SU-DHL-6 (cell line): ENCODE measurements around the gene TXNRD2.

Source experiments
- EZH2phosphoT487 ChIP-seq: fragments of 200-600 bp; sonication (generic), shearing (Covaris generic); conservative IDR thresholded peaks from 2 replicates; pipeline ENCODE4 v1.6.1; 2018; ENCODE audit warnings: mild to moderate bottlenecking, antibody characterized with exemption, low read length, moderate library complexity, mixed read lengths
- TF ChIP-seq, protein P1 (sequence below): fragments of 200-600 bp; sonication (generic); IDR thresholded peaks from one replicate; pipeline ENCODE4 v1.5.1; 2017; ENCODE audit warnings: antibody characterized with exemption, mild to moderate bottlenecking, low read length, moderate library complexity; ENCODE audit not compliant: insufficient read depth, poor library complexity, severe bottlenecking

- TF ChIP-seq, protein P1, sequence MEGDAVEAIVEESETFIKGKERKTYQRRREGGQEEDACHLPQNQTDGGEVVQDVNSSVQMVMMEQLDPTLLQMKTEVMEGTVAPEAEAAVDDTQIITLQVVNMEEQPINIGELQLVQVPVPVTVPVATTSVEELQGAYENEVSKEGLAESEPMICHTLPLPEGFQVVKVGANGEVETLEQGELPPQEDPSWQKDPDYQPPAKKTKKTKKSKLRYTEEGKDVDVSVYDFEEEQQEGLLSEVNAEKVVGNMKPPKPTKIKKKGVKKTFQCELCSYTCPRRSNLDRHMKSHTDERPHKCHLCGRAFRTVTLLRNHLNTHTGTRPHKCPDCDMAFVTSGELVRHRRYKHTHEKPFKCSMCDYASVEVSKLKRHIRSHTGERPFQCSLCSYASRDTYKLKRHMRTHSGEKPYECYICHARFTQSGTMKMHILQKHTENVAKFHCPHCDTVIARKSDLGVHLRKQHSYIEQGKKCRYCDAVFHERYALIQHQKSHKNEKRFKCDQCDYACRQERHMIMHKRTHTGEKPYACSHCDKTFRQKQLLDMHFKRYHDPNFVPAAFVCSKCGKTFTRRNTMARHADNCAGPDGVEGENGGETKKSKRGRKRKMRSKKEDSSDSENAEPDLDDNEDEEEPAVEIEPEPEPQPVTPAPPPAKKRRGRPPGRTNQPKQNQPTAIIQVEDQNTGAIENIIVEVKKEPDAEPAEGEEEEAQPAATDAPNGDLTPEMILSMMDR: no peak
- TF ChIP-seq EZH2phosphoT487: no peak
Observed at GRCh38 chr22:19836512-19836911, 105.1 kb downstream of the TXNRD2 start.
